HG03039 (cell line): ENCODE measurements around the gene ACTR10.
"Not testable (repeated sequence)": the region's sequence is repeated elsewhere in the genome, so short reads cannot be mapped to it uniquely, and the experiment has no call there.

Experiments
- ATAC-seq: cut with Tn5 transposase; IDR thresholded peaks from one replicate; pipeline ENCODE4 v1.9.1; 2021; ENCODE audit warnings: mild to moderate bottlenecking, moderate library complexity; ENCODE audit not compliant: unreplicated experiment

ACTR10 gene

GRCh38 chr14:58215191-58215914, 15.4 kb downstream of the ACTR10 start:
- ATAC-seq: no peak

GRCh38 chr14:58216544-58216943, 16.6 kb downstream of the ACTR10 start:
- ATAC-seq: no peak

- ATAC-seq: no peak
These were observed 27.3 kb downstream of the ACTR10 start for GRCh38 chr14:58227096-58227819.

- no peak for ATAC-seq
These were observed 38.6 kb downstream of the ACTR10 start for GRCh38 chr14:58238252-58239243.

- no peak for ATAC-seq
These were observed 39.6 kb downstream of the ACTR10 start for GRCh38 chr14:58239244-58240195.

- peak; percentile 30 for ATAC-seq
These were observed 44.0 kb downstream of the ACTR10 start for GRCh38 chr14:58243790-58244555.

- peak; percentile 91 for ATAC-seq
These were observed 44.8 kb downstream of the ACTR10 start, which contains the start of gene PSMA3 for GRCh38 chr14:58244556-58245387. Gene PSMA3 (plus strand): TSS chr14:58244843. CDS start chr14:58244921, 78 bp downstream.

- no peak for ATAC-seq
These were observed 45.6 kb downstream of the ACTR10 start for GRCh38 chr14:58245562-58245961.

- ATAC-seq: no peak
These were observed 49.7 kb downstream of the ACTR10 start for GRCh38 chr14:58249611-58250010.

- no peak for ATAC-seq
These were observed 58.2 kb downstream of the ACTR10 start for GRCh38 chr14:58258156-58258555.

- ATAC-seq: not testable (repeated sequence)
These were observed 62.1 kb downstream of the ACTR10 start for GRCh38 chr14:58262005-58262404.

GRCh38 chr14:58265401-58265800, 65.5 kb downstream of the ACTR10 start:
- ATAC-seq: no peak

- ATAC-seq: no peak
These were observed 70.7 kb downstream of the ACTR10 start for GRCh38 chr14:58270628-58271027.

- ATAC-seq: no peak
These were observed 72.8 kb downstream of the ACTR10 start for GRCh38 chr14:58272588-58273372.

- no peak for ATAC-seq
These were observed 74.9 kb downstream of the ACTR10 start for GRCh38 chr14:58274881-58275280.

- ATAC-seq: no peak
These were observed 75.7 kb downstream of the ACTR10 start for GRCh38 chr14:58275527-58276190.

GRCh38 chr14:58276208-58276607, 76.3 kb downstream of the ACTR10 start:
- ATAC-seq: no peak
